ENCODE data around the gene SMYD2.

GRCh38 chr1:214310010-214310409 lies 29.1 kb downstream of the SMYD2 start:
- TF ChIP-seq EZH2 (IDR thresholded peaks at IDR 0.05; ENCODE audit: borderline replicate concordance): no peak
- TF ChIP-seq CTCF (IDR thresholded peaks at IDR 0.05; ENCODE audit: poor library complexity): no peak
